ENCODE data around the gene FFAR1. TPM values are rescaled to one million over a fixed set of nuclear protein-coding genes. Genes with fewer than 3 reads are reported as not detected.
A peak's percentile ranks its signal among the peaks of the same experiment; 100 is the strongest.
"Not testable (repeated sequence)": the region's sequence is repeated elsewhere in the genome, so short reads cannot be mapped to it uniquely, and the experiment has no call there.

Gene FFAR1
- polyA plus RNA-seq, 1 donor, result not detected

DNA sequence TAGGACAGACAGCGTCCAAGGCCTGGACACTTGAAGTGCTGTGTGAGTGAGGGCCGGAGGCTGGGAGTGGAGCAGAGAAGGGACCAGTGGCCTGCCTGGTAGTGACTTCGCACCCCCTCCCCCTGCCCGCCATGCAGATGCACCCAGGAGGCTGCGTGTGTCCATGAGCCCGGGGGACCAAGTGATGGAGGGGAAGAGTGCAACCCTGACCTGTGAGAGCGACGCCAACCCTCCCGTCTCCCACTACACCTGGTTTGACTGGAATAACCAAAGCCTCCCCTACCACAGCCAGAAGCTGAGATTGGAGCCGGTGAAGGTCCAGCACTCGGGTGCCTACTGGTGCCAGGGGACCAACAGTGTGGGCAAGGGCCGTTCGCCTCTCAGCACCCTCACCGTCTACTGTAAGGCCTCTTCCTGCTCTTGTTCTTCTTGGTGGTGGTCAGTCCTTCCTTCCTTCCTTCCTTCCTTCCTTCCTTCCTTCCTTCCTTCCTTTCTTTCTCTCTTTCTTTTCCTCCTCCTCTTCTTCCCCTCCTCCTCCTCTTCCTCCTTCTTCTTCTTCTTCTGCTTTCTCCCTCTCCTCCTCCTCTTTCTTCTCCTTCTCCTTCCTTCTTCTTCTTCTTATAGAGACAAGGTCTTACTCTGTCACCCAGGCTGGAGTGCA, 6.0 kb upstream of the FFAR1 start:
- DNase-seq (ENCODE audit: low read depth), result no peak

DNA sequence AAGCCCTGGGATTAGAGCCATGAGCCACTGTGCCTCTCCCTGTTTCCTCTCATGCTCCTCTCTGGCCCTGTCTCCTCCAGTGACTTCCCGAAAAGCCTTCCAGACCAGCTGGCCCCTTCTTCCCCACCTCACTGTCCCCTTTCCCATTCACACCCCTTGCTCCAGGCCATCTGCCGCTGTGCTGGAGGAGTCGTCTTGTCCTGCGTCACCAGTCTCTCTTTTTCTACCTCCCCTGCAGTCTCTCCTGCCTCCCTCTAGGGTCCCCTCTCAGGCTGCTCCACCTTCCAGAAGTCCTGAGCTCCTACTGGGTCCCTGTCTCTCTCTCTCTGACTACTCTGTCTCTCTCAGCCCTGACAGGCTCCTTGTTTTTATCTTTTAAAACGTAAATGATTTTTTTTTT, 5.3 kb upstream of the FFAR1 start:
- DNase-seq (ENCODE audit: low read depth), result no peak

DNA sequence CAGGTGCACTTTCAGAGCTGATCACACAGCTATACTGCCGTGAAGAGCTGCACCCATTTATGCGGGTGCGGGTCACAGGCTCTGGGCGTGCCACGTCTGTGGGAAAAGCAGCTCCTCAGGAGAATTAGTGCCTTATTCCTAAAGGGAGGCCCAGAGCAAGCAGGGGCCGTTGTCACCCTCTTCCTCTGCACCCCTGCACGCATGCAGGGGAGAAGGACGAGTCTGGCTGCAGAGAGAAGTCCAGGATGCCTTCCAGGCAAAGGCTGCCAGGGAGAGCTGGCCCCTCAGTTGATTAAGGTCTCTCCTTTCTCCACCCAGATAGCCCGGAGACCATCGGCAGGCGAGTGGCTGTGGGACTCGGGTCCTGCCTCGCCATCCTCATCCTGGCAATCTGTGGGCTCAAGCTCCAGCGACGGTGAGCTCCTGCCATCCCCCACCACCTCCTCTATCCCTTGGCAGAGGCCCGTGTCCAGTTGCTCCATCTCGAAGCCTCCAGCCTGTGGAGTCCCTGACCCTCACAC, 3.1 kb upstream of the FFAR1 start:
- no peak for DNase-seq (ENCODE audit: low read depth)

DNA sequence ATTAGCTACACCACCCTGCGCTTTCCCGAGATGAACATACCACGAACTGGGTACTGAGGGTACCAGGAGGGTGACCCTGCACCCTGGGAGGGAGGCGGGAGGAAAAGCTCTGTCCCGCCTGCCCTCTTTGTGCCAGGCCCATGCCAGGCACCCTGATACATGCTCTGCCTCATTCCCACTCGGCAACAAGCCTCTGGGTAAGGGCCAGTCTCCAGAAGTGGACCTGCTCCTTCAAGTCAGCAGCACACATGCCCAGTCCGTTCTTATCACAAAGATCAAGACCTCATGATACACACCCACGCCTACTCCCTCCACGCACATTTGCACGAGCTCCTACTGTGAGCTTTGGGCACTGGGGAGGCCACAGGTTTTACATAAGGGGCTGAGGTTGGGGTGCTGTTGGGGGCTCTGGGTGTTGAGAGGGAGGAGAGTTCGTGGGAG, 2.0 kb upstream of the FFAR1 start:
- no peak for DNase-seq (ENCODE audit: low read depth)

DNA sequence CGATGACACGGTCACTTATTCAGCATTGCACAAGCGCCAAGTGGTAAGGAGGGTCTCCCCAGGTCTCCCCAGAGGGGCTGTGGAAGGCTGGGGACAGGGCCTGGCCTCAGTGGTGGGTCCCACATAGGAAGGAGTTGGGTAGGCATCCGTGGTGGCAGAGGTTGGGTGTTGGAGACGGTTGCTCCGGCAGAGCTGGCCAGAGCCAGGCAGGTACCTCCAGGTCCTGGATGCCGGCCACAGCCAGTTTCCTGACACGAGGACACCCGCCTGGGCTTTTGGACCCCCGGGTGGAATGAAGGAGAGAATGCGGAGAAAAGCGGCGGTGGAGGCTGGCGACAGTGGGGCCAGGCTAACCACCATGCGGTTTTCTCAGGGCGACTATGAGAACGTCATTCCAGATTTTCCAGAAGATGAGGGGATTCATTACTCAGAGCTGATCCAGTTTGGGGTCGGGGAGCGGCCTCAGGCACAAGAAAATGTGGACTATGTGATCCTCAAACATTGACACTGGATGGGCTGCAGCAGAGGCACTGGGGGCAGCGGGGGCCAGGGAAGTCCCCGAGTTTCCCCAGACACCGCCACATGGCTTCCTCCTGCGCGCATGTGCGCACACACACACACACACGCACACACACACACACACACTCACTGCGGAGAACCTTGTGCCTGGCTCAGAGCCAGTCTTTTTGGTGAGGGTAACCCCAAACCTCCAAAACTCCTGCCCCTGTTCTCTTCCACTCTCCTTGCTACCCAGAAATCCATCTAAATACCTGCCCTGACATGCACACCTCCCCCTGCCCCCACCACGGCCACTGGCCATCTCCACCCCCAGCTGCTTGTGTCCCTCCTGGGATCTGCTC, 1.3 kb upstream of the FFAR1 start:
- DNase-seq (ENCODE audit: low read depth), result no peak

DNA sequence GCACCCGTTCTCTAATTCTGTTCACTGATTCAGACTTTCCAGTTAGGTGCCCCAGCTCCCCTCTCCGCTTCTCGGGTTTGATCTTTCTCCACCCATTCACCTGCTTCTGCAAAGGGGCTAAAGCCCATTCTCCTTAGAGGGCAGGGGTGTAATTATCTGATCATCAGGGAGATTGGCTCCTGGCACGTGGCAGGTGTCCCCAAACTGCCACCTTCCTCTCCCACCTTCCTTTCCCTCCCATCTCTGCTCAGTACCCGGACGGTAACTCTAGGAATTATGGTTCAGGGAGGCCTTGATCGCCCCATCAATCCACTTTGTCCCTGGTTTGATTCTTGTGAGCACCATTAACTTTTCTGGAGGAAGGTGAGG, 212 bp downstream of the FFAR1 start:
- DNase-seq (ENCODE audit: low read depth), result no peak

DNA sequence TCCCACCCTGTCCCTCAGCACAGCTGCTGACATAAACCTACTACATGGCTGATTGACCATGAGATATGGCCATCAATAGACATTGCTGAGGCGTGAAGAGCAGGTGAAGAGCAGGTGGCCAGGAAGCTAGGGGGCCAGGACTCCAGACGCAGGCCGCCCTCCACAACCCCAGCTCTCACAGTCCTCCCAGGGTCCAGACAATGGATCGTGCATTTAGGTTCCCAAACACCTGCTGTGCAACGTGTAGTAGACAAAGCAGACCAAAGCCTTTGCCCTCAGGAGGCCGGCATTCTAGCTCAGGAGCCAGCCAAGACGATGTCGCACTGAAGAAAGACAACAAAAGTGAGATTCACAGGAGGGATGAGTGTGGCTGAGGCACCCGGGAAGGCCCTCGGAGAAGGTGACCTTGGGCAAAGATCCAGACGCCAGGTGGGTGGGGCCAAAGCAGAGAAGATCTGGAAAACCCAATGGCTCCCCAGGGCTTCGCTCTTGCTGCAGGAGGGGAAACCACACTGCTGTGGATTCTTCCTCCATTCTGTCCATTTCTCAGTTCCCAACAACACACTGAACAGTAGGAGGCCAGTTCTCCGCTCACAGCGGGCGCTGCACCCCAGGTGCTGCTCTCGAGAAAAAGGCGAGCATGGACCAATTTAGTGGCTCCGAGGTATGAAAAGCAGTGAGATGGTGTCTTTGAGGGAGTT, 1.4 kb downstream of the FFAR1 start:
- DNase-seq (ENCODE audit: low read depth), result no peak

DNA sequence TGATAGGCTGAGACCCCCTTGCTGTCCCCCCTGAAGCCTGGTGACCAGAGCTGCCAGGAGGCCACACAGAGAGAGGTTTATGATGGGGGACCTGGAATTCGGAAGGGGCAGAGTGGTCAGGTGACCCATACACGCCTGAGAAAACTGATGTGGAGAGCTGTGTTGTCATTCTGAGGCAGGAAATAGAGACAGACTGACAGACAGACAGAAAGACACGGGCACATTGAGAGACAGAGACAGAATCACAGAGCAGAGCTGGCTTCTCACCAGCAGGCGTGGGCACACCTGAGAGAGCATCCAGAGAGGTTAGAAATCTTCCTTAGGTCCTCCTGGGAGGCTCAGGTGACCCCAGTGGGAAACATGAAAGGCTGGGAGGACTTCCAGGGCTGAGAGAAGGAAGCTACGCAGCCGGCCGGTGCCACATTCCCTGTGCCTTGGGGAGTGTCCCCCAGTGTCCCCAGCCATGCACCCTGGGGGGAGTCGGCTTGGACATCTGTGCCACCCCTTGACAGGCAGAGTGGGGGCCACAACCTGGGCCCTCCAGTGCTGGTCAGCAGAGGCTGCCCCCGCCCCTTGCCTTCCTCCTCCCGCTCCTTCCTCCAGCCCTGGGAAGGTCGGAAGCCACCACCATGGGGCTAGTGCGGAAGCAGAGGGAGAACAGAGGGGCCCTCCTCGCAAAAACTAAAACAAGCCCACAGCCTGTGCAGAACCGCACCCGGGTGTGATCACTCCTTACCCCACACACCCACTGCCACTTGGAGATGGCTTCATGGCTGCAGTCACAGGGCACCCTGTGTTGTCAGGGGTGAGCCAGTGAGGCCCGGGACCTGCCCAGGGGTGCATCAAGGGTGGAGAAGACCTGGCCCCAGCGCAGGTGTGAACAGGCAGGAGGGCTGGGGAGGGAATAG, 2.2 kb downstream of the FFAR1 start:
- DNase-seq (ENCODE audit: low read depth), result no peak

DNA sequence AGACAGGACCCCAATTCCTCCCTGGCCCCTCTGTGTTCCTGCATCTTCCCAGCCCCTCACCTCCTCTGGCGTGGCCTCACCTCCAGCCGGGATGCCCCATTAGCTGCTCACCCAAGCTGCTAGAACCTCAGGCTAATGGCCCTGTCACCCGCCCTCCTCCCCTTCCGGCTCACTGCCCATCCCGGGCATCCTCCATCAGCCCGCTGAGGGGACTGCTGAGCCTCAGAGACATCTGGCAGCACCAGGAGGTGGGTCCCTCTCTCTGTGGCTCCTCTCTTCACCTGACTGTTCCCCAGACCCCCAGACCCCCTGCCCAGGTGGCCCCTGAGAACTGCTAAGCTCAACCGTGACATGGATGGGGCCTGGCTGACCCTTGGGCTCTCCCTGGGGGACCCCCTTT, 2.9 kb downstream of the FFAR1 start:
- DNase-seq (ENCODE audit: low read depth), result no peak

DNA sequence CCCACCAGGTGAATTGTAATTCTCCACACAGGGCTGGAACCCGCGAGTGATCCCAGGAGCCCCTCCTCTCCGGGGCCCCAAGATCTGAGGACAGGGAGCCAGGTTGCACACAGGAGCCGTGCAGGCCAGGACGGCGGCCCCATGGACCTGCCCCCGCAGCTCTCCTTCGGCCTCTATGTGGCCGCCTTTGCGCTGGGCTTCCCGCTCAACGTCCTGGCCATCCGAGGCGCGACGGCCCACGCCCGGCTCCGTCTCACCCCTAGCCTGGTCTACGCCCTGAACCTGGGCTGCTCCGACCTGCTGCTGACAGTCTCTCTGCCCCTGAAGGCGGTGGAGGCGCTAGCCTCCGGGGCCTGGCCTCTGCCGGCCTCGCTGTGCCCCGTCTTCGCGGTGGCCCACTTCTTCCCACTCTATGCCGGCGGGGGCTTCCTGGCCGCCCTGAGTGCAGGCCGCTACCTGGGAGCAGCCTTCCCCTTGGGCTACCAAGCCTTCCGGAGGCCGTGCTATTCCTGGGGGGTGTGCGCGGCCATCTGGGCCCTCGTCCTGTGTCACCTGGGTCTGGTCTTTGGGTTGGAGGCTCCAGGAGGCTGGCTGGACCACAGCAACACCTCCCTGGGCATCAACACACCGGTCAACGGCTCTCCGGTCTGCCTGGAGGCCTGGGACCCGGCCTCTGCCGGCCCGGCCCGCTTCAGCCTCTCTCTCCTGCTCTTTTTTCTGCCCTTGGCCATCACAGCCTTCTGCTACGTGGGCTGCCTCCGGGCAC, 3.9 kb downstream of the FFAR1 start:
- no peak for DNase-seq (ENCODE audit: low read depth)

DNA sequence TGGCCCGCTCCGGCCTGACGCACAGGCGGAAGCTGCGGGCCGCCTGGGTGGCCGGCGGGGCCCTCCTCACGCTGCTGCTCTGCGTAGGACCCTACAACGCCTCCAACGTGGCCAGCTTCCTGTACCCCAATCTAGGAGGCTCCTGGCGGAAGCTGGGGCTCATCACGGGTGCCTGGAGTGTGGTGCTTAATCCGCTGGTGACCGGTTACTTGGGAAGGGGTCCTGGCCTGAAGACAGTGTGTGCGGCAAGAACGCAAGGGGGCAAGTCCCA, 4.4 kb downstream of the FFAR1 start:
- DNase-seq (ENCODE audit: low read depth), result no peak

DNA sequence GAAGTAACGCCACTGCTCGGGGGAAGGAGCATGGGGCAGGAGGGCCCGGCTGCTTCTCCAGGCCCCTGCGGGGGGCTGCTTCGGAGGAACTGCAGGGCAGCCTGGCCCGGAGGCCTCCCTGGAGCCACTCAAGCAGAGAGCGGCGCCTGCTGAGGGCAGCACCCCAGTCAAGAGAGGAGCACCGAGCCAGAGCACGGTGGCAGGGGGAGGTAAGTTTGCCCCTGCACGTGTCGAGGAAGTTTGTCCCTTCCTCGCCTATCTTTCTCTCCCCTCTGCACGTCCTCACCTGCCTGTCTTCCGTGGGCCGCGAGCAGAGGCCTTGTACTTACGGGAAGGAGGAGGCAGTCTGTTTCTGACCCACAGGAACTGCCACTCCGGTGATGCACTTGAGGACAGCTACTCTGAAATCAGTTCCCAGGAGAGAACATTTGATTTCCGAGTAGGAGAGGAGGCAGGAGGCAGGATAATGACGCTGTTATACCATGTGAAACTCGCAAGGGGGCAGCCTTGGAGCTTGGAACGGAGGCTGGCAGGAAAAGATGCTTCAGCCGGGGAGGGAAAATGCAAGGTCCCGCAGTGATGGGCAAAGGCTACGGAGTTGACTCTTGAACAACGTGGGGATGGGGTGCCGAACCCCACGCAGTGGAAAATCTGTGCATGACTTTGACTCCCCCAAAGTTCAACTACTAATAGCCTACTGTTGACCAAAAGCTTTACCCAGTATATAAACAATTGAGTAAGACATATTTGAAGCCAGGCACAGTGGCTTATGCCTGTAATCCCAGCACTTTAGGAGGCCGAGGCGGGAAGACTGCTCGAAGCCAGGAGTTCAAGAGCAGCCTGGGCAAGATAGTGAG, 5.0 kb downstream of the FFAR1 start:
- no peak for DNase-seq (ENCODE audit: low read depth)

DNA sequence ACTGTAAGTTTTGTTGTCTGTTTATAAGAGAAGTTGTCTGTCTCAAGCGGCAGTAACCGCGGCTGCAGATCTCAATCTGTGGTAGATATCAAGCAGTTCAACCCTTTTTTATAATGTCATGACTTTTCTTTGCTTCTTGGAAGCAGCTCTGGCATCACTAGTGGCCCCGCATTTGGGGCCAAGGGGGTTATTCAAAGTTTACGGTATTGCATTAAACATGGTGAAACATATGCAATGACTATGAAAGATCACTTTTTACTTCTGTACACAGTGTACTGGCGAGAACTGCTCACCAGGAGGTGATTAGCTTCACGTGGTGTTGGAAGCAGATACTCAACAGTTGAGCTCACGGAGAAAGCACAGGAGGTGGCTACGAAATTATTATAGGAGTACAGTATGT, 5.9 kb downstream of the FFAR1 start:
- DNase-seq (ENCODE audit: low read depth), result no peak

DNA sequence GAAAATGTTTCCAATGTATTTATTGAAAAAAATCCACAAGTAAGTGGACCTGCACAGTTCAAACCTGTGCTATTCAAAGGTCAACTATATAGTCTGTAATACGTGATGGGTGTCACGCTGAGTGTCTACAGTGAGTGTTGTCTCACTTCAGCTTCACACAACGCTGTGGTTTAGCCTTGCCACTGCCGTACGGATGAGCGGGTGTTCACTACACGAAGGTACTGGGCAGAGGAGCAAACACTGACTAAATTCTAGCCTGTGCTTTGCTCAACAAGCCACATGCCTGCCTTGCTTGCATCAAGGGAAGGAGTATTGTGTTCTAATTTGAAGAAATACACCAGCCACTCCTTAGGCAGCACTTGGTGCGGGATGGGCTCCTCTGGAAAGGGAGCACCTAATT, 7.2 kb downstream of the FFAR1 start:
- DNase-seq (ENCODE audit: low read depth), result no peak

DNA sequence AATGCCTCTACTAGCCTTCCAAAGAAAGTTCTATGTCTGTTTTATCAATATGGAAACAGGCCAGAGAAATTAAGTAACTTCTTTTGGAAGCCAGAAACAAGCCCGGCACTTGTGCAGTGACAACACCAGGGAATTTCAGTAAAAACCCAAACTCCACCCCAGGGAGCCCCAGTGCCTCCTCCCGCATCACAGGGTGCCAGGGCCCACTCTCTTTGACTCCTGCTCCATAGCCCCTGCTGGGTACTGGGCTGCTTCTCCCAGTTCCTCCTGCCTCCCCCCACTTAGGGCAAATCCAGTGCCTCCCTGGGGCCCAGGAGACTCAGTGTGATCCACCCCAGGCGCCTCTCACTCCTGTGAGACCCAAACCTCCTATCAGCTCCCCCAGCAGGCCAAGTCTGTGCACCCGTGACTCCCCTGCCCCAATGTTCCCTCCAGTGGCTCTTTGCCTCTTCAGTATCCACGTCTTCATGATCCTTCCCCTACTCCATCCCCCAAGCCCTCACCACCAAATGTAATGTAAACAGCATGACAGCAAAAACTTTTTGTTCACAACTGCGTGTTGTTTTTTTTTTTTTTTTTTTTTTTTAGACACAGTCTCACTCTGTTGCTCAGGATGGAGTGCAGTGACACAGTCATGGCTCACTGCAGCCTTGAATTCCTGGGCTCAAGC, 8.2 kb downstream of the FFAR1 start:
- DNase-seq (ENCODE audit: low read depth), result no peak

DNA sequence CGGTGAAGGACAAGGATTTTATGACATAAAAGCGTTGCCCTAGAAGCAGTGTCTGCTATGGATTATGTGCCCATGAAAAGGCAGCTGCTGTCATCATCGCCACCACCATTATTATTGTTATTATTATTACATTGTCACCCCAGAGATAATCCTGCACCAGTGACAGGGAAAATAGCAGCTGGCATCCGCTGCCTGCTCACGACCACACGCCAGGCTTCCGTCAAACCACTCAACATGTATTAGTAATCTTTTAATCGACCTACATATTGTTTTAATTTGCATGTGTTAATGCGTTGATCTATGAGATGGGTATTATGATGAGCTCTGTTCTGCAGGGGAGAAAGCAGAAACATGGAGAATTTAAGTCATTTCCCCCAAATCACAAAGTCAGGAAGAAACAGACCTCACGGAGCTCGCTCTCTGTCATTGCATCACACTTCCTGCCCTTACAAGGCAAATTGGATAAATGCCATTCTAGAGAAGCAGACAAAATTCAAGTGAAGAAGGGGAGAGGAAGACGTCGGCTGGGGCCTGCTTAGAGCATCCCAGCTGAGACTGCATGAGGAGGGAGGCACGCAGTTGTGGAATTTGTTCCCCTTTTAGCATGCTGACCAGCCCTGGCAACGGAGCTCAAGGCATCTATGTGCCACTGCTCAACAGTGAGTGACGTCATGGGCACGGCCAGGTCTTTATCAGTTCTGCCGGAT, 10.3 kb downstream of the FFAR1 start, which contains the start of gene FFAR3:
FFAR3 (plus strand) TSS at position 594 of the 707 bp plus-strand sequence. CDS start 431 bp downstream, outside the sequence.
- DNase-seq (ENCODE audit: low read depth), result peak; percentile 35

DNA sequence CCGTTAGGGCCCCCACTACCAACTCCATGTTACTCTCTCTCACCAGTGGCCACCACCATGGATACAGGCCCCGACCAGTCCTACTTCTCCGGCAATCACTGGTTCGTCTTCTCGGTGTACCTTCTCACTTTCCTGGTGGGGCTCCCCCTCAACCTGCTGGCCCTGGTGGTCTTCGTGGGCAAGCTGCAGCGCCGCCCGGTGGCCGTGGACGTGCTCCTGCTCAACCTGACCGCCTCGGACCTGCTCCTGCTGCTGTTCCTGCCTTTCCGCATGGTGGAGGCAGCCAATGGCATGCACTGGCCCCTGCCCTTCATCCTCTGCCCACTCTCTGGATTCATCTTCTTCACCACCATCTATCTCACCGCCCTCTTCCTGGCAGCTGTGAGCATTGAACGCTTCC, 11.1 kb downstream of the FFAR1 start:
- not testable (repeated sequence) for DNase-seq (ENCODE audit: low read depth)

DNA sequence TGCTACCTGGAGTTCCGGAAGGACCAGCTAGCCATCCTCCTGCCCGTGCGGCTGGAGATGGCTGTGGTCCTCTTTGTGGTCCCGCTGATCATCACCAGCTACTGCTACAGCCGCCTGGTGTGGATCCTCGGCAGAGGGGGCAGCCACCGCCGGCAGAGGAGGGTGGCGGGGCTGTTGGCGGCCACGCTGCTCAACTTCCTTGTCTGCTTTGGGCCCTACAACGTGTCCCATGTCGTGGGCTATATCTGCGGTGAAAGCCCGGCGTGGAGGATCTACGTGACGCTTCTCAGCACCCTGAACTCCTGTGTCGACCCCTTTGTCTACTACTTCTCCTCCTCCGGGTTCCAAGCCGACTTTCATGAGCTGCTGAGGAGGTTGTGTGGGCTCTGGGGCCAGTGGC, 11.7 kb downstream of the FFAR1 start:
- not testable (repeated sequence) for DNase-seq (ENCODE audit: low read depth)

DNA sequence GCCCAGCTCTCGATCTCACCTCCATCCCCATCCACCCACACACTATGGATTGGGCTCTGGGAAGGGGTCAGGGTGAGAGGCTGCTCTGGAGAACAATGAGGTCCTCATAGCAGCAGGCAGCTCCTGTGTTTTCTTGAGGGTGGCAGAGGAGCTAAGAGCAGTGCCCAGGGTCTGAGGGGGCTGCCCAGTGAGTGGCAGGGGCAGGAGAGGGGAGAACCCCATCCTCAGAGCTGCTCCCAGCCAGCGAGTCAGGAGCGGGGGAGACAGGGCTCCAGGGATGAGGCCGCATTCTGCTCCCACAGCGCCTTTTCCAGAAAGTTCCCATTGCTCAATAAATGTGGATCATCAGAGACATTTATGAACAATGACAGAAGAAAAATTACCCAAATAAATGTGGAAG, 12.4 kb downstream of the FFAR1 start:
- not testable (repeated sequence) for DNase-seq (ENCODE audit: low read depth)

Measured in forelimb muscle (tissue), 1 donor.